Tibial nerve (tissue), 4 donors: Measurements from ENCODE around the gene KRT3.

Experiments
- EP300 ChIP-seq, 2 donors: sonication (generic); formaldehyde crosslinking; IDR thresholded peaks; one replicate each; pipeline ENCODE4 v1.6.1; 2017; ENCODE audit warnings: antibody characterized with exemption in 2 of 2, mild to moderate bottlenecking in 1 of 2
- POLR2A ChIP-seq, 2 donors: fragments of 450-650 bp; IDR thresholded peaks; one replicate each; pipeline ENCODE4 v1.6.1; 2017; ENCODE audit warnings: antibody characterized with exemption in 2 of 2, mild to moderate bottlenecking in 2 of 2, moderate library complexity in 2 of 2
- TF ChIP-seq, protein P1 (sequence below), 5 experiments: fragments of 200-600 bp in 3 of 5; fragments of 450-650 bp in 2 of 5; sonication (generic) in 3 of 5; IDR thresholded peaks; one replicate each; pipeline ENCODE4 v1.5.1; 2016 to 2019; ENCODE audit warnings: antibody characterized with exemption in 5 of 5, mild to moderate bottlenecking in 3 of 5, moderate library complexity in 2 of 5

DNA sequence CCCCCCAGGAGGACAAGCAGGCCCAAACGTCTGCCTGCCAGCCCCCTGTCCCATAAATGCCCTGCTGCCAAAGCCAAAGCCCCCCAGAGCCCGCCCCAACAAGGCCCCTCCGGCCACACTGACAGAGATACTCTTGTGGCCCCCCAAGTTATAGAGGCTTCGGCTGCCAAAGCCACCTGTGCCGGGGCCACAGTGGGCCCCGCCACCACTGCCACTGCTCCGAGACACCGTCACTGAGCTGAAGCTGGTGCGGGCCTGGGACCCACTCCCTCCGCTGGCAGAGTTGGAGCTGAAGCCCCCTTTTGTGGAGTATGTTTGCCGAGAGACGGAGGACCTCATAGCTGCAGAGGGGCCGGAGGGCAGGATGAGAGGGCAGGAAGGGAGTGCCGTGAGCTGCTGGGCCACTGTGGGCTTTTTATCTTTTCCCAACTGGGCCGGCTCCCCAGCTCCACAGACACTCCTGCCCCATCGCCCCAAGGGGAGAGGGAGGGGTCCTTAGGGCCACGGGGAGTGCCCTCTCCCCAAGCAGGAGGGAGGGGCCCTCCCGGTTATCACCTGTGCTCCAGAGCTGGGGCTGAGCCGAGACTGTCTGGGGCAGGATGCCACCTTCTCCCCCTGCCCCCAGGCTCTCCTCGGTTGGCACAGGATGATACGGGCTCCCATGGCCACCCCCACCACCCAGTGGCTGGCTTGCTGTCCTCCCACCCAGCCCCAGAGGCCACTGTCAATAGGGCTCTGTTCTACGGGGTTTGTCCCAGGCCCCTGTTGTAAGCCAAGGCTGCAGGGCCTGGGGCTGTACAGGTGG, 38.2 kb upstream of the KRT3 start, which contains the start of gene KRT79:
- TF ChIP-seq POLR2A (IDR thresholded peaks at IDR 0.05) (no peak), EP300 (IDR thresholded peaks at IDR 0.05) (no peak)
- TF ChIP-seq, protein P1, sequence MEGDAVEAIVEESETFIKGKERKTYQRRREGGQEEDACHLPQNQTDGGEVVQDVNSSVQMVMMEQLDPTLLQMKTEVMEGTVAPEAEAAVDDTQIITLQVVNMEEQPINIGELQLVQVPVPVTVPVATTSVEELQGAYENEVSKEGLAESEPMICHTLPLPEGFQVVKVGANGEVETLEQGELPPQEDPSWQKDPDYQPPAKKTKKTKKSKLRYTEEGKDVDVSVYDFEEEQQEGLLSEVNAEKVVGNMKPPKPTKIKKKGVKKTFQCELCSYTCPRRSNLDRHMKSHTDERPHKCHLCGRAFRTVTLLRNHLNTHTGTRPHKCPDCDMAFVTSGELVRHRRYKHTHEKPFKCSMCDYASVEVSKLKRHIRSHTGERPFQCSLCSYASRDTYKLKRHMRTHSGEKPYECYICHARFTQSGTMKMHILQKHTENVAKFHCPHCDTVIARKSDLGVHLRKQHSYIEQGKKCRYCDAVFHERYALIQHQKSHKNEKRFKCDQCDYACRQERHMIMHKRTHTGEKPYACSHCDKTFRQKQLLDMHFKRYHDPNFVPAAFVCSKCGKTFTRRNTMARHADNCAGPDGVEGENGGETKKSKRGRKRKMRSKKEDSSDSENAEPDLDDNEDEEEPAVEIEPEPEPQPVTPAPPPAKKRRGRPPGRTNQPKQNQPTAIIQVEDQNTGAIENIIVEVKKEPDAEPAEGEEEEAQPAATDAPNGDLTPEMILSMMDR (IDR thresholded peaks at IDR 0.05), result no peak
